K562 (cell line): Measurements from ENCODE around the gene B4GALNT4. TPM values are rescaled to one million over a fixed set of nuclear protein-coding genes. Genes with fewer than 3 reads are reported as not detected.

Experiments
- ATAC-seq: fragments of 200-7000 bp; cut with Tn5 transposase; 3 replicates; pipeline ENCODE4 v1.9.1; 2020; ENCODE audit warnings: moderate library complexity
- BruUV-seq: library from RNA; stranded (reverse); fragments of 400-500 nt; replicated peaks from 2 replicates; lab custom pipeline; 2021; lab: Mats Ljungman, UMichigan
- CTCF ChIA-PET: fragments of 300-600 bp; formaldehyde crosslinking; extraction: SDS; loops from one replicate; lab custom pipeline; 2021; ENCODE audit warnings: low intra/inter-chr PET ratio; lab: Yijun Ruan, JAX
- POLR2A ChIA-PET: fragments of 300-600, 350-650 bp; sonication (Branson Sonifier 250); formaldehyde crosslinking; extraction: SDS; loops from one replicate; lab custom pipeline; 2021; ENCODE audit warnings: antibody characterized with exemption, inconsistent platforms; lab: Yijun Ruan, JAX
- DNase-seq, 4 experiments: peaks; one replicate each; pipeline versions ENCODE4 v3.0.0 to v3.0.0-alpha.2; 2011 to 2018; ENCODE audit warnings: low spot score in 3 of 4, mixed read lengths in 3 of 4; ENCODE audit errors: extremely low read depth in 1 of 4
- FAIRE-seq: peaks from 2 replicates; lab custom pipeline; 2011; peaks lifted over from hg19 to GRCh38; lab: Jason Lieb, UNC
- H2AFZ ChIP-seq: 2 replicates; pipeline ENCODE4 v1.6.0; 2011; ENCODE audit warnings: low read depth, low read length, control low read depth, inconsistent platforms
- H3K27ac ChIP-seq: fragments of 200-600 bp; 3 replicates; pipeline ENCODE4 v1.8.0; 2011; ENCODE audit warnings: low read depth, mild to moderate bottlenecking, control low read depth, inconsistent platforms, low read length, moderate library complexity, mixed read lengths; ENCODE audit errors: extremely low read depth
- H3K27me3 ChIP-seq, 2 experiments: fragments of 300-600 bp in 1 of 2; 2 replicates in 1 of 2; 3 replicates in 1 of 2; pipeline versions ENCODE4 v1.6.0 to v1.8.0; 2011; ENCODE audit warnings: inconsistent platforms in 2 of 2, low read length in 2 of 2, mild to moderate bottlenecking in 1 of 2, mixed read lengths in 1 of 2, moderate library complexity in 1 of 2; ENCODE audit not compliant: control insufficient read depth in 2 of 2, insufficient read depth in 2 of 2
- H3K36me3 ChIP-seq: fragments of 300-600 bp; 3 replicates; pipeline ENCODE4 v1.8.0; 2011; ENCODE audit warnings: mild to moderate bottlenecking, low read length, inconsistent platforms; ENCODE audit not compliant: control insufficient read depth, insufficient read depth
- H3K4me1 ChIP-seq, 2 experiments: fragments of 200-600 bp in 1 of 2; replicated peaks in 1 of 2; 2 replicates in 1 of 2; 3 replicates in 1 of 2; pipeline versions ENCODE4 v1.5.1 to v1.8.0; 2011; ENCODE audit warnings: inconsistent platforms in 2 of 2, low read length in 2 of 2, mild to moderate bottlenecking in 1 of 2, mixed read lengths in 1 of 2, moderate library complexity in 1 of 2; ENCODE audit not compliant: control insufficient read depth in 2 of 2, insufficient read depth in 2 of 2
- H3K4me2 ChIP-seq: 2 replicates; pipeline ENCODE4 v1.6.1; 2011; ENCODE audit warnings: low read length, control low read depth, inconsistent platforms, mixed read lengths; ENCODE audit not compliant: insufficient read depth
- H3K4me3 ChIP-seq: fragments of 200-600 bp; sonication (generic), shearing (Covaris generic); 2 replicates; pipeline ENCODE4 v1.5.1; 2016; ENCODE audit warnings: control low read depth, inconsistent platforms
- H3K79me2 ChIP-seq: fragments of 200-600 bp; 3 replicates; pipeline ENCODE4 v1.8.0; 2011; ENCODE audit warnings: low read length, inconsistent platforms; ENCODE audit not compliant: control insufficient read depth, insufficient read depth
- H3K9ac ChIP-seq, 2 experiments: 2 replicates each; pipeline versions ENCODE4 v1.6.0 to v1.6.1; 2011; ENCODE audit warnings: low read depth in 2 of 2, low read length in 2 of 2, control low read depth in 1 of 2, inconsistent platforms in 1 of 2, mild to moderate bottlenecking in 1 of 2, mixed read lengths in 1 of 2; ENCODE audit not compliant: insufficient read depth in 1 of 2
- H3K9me1 ChIP-seq: one replicate; pipeline ENCODE4 v1.6.0; 2011; ENCODE audit warnings: inconsistent platforms, mild to moderate bottlenecking, low read length, moderate library complexity; ENCODE audit not compliant: control insufficient read depth, insufficient read depth
- H3K9me3 ChIP-seq: replicated peaks from 2 replicates; pipeline ENCODE4 v1.5.1; 2011; ENCODE audit warnings: low read depth, low read length, inconsistent platforms; ENCODE audit not compliant: control insufficient read depth, insufficient read depth
- H4K20me1 ChIP-seq: replicated peaks from 2 replicates; pipeline ENCODE4 v1.6.1; 2011; ENCODE audit warnings: low read length, inconsistent platforms, mixed read lengths; ENCODE audit not compliant: control insufficient read depth, insufficient read depth
- ARID2 ChIP-seq: fragments of 450-650 bp; IDR thresholded peaks from 2 replicates; pipeline ENCODE4 v1.6.1; 2017; ENCODE audit warnings: antibody characterized with exemption, mild to moderate bottlenecking
- CREB3L1 ChIP-seq: fragments of 450-650 bp; IDR thresholded peaks from 2 replicates; pipeline ENCODE4 v1.6.1; 2014; ENCODE audit warnings: low read depth, mild to moderate bottlenecking, moderate library complexity, borderline replicate concordance
- DPF2 ChIP-seq: fragments of 450-650 bp; IDR thresholded peaks from 2 replicates; pipeline ENCODE4 v1.6.1; 2016
- E2F1 ChIP-seq: sonication (generic); formaldehyde crosslinking; IDR thresholded peaks from 2 replicates; pipeline ENCODE4 v1.8.1; 2023; ENCODE audit warnings: mild to moderate bottlenecking, missing genetic modification reagents, moderate library complexity
- JUNB ChIP-seq: fragments of 450-650 bp; formaldehyde crosslinking; conservative IDR thresholded peaks from 2 replicates; pipeline ENCODE4 v1.4.0; 2020; ENCODE audit warnings: mild to moderate bottlenecking
- NFXL1 ChIP-seq: fragments of 450-650 bp; formaldehyde crosslinking; IDR thresholded peaks from 2 replicates; pipeline ENCODE4 v1.4.0; 2021; ENCODE audit warnings: mild to moderate bottlenecking
- RBM39 ChIP-seq: fragments of 200-400 bp; formaldehyde crosslinking; optimal IDR thresholded peaks from 2 replicates; pipeline ENCODE3; 2018; ENCODE audit warnings: low read depth, low read length
- SREBF1 ChIP-seq: fragments of 150-350 bp; IDR thresholded peaks from 2 replicates; pipeline ENCODE4 v1.6.1; 2014; ENCODE audit warnings: antibody characterized with exemption, low read depth, low read length, borderline replicate concordance
- ZNF217 ChIP-seq: sonication (generic); formaldehyde crosslinking; IDR thresholded peaks from 2 replicates; pipeline ENCODE4 v1.8.0; 2022; ENCODE audit warnings: mild to moderate bottlenecking, missing genetic modification reagents
- ZNF318 ChIP-seq, 2 experiments: fragments of 450-650 bp; IDR thresholded peaks; 2 replicates each; pipeline ENCODE4 v1.6.1; 2016; ENCODE audit warnings: mild to moderate bottlenecking in 2 of 2, borderline replicate concordance in 1 of 2, low read depth in 1 of 2, moderate library complexity in 1 of 2
- ZNF583 ChIP-seq: fragments of 250-450 bp; sonication (Bioruptor Pico); IDR thresholded peaks from 2 replicates; pipeline ENCODE4 v1.4.0; 2020
- WGBS: fragments of 100-300 bp; shearing (Covaris generic); methylation state at CpG from one replicate; pipeline ENCODE4 v1.1.6; 2016; ENCODE audit warnings: low coverage, mixed read lengths; ENCODE audit not compliant: insufficient coverage; ENCODE audit errors: missing lambda C conversion rate; 5-methylcytosine and 5-hydroxymethylcytosine counted together
- in situ Hi-C: fragments of 300-500 bp; cut with MboI; formaldehyde crosslinking; loops from 4 replicates; pipeline ENCODE4 v1.15.0; 2018; ENCODE audit warnings: inconsistent platforms, mixed read lengths
- intact Hi-C: fragments of 100-400 bp; cut with micrococcal nuclease; formaldehyde crosslinking; loops from 2 replicates; pipeline ENCODE4 v1.14.2; 2022
- polyA plus RNA-seq, 8 experiments: library from polyadenylated mRNA; depleted of rRNA in 4 of 8; stranded (reverse) in 5 of 8; unstranded in 3 of 8; fragments of >200 nt; fragmentation: Nextera tagmentation in 2 of 8; fragmentation: Illumina TruSeq in 1 of 8; extraction: Ambion mirVana in 2 of 8; extraction: Trizol in 1 of 8; gene quantifications; 2 replicates each; pipeline versions ENCODE4 v1.2.1 to v1.2.3, GENCODE V29; 2011 to 2014; ENCODE audit warnings: inconsistent platforms in 1 of 8, missing spikeins in 1 of 8
- total RNA-seq, 7 experiments: library from RNA; depleted of rRNA in 6 of 7; stranded (reverse); fragments of >200 nt in 6 of 7; fragmentation: Illumina TruSeq in 2 of 7; extraction: Trizol in 2 of 7; gene quantifications; 2 replicates each; pipeline versions ENCODE4 v1.2.1 to v1.2.3, GENCODE V29; 2011 to 2021; ENCODE audit warnings: low replicate concordance in 1 of 7

Gene B4GALNT4
- total and polyA plus RNA-seq, 9 of the 15 experiments (the other 6 are each of a cell fraction or from before 2014, with no cell fraction given): 0.20 to 37.1 (median 10.8) TPM; not detected in 1

GRCh38 chr11:404551-405264, 35.4 kb downstream of the B4GALNT4 start:
- ChIA-PET CTCF (interaction anchor here (0.6 kb wide), 1 partner anchor 36 kb away, joined by 3 read pairs; no protein-coding TSS in a partner anchor), POLR2A (interaction anchor here (1.0 to 1.2 kb wide), 2 partner anchors 9 to 10 kb away, joined by 3 to 4 read pairs; partner anchors contain the start of gene SIGIRR)
- Histone ChIP-seq H2AFZ (no peak overlapping the region), H3K9ac (peak overlapping the region in 1 of 2 experiments; percentile 68; a peak in 2 of 4 replicates), H4K20me1 (no peaks in the 10 kb centered on the region), H3K27ac (no peak overlapping the region), H3K4me1 (peaks cover 6 to 54% of the 10 kb centered on the region in 2 experiments; a peak in 3 of 5 replicates), H3K4me3 (no peak overlapping the region), H3K4me2 (no peak overlapping the region), H3K27me3 (no peaks in the 10 kb centered on the region), H3K9me3 (peaks cover under 1% of the 10 kb centered on the region; the same call in 1 of the 2 replicates), H3K9me1 (no peaks in the 10 kb centered on the region), H3K36me3 (peaks cover 37% of the 10 kb centered on the region; the same call in 1 of the 3 replicates), H3K79me2 (peaks cover 11% of the 10 kb centered on the region; the same call in 2 of the 3 replicates)
- BruUV-seq: TSS peak; percentile 88
- ATAC-seq (no peak), FAIRE-seq (no peak), DNase-seq (no peak)
- intact Hi-C loops (no loop called here), in situ Hi-C loops (no loop called here)
- WGBS: 90% methylated on average over 11 of the region's 14 CpGs
- no peak for TF ChIP-seq E2F1
- no peak for TF ChIP-seq JUNB (CRISPR knock-in tag)
- TF ChIP-seq DPF2: no peak
- TF ChIP-seq NFXL1 (CRISPR knock-in tag): no peak
- TF ChIP-seq ZNF583 (CRISPR knock-in tag): no peak
- TF ChIP-seq SREBF1: no peak
- TF ChIP-seq ARID2: no peak
- no peak for TF ChIP-seq ZNF318 (IDR thresholded peaks at IDR 0.05; ENCODE audit: borderline replicate concordance in 1 of 2, low read depth in 1 of 2)
- TF ChIP-seq ZNF217: no peak
- no peak for TF ChIP-seq CREB3L1
- no peak for TF ChIP-seq RBM39
